NCI-H510A (cell line): ENCODE results near the gene PTPRJ.
"Not testable (repeated sequence)": the region's sequence is repeated elsewhere in the genome, so short reads cannot be mapped to it uniquely, and the experiment has no call there.

Experiments
- DNase-seq: peaks from one replicate; lab custom pipeline; 2025; lab: John Stamatoyannopoulos, UW

The PTPRJ gene

DNA sequence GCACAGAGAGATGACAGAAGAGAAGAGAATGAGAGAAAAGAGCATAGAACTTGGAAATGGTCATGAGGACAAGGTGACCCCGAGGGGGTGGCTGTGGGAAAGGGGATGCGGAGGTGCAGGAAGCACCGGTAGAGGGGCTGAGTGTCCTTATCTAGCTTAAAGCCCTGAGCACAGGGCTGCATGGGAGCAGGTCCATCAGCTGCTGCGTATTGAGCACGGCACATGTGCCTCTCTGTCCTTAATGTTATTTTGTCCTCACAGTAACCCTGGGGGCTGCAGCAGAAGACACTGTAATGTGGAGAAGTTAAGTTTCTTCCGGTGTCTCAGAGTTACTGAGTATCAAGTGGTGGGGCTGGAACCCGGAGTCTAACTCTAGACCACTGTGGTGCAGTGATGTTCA is 141.9 kb downstream of the PTPRJ start:
- no peak for DNase-seq

DNA sequence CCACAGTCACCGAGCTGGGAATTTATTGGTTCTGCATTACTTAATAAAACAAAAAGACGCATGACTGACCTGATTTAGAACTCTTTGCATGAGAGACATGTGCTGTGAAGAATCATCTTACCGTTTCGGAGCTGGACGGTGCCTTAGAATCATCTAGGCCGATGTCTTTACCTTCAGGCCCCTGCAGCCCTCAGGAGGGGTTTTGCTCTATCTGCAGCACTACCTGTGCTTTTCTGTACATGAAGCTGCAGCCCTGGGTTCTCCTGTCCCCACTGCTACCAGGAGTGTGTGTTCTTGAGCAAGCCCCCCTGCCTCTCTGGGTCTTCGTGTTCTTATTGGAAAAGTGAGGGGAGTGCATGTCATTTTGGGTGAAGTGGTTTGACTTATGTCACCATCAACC is 142.3 kb downstream of the PTPRJ start:
- no peak for DNase-seq

DNA sequence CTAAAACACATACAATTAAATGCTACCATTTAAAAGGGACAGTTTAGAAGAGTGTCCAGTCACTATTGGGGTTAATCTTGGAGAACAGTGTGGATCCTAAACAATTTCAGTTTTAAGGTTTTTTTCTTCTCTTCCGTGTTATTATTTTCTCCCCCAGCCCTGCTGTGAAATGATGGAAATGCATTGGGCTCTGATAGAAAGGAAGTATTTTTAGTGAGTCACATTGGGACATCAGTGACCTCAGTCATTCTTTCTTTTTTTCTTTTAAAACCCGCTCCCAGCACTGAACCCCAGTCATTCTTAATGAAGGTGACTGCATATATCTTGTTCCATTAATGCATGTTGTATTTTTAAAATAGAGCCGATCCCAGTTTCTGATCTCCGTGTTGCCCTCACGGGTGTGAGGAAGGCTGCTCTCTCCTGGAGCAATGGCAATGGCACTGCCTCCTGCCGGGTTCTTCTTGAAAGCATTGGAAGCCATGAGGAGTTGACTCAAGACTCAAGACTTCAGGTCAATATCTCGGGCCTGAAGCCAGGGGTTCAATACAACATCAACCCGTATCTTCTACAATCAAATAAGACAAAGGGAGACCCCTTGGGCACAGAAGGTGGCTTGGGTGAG is 143.0 kb downstream of the PTPRJ start:
- DNase-seq: no peak

DNA sequence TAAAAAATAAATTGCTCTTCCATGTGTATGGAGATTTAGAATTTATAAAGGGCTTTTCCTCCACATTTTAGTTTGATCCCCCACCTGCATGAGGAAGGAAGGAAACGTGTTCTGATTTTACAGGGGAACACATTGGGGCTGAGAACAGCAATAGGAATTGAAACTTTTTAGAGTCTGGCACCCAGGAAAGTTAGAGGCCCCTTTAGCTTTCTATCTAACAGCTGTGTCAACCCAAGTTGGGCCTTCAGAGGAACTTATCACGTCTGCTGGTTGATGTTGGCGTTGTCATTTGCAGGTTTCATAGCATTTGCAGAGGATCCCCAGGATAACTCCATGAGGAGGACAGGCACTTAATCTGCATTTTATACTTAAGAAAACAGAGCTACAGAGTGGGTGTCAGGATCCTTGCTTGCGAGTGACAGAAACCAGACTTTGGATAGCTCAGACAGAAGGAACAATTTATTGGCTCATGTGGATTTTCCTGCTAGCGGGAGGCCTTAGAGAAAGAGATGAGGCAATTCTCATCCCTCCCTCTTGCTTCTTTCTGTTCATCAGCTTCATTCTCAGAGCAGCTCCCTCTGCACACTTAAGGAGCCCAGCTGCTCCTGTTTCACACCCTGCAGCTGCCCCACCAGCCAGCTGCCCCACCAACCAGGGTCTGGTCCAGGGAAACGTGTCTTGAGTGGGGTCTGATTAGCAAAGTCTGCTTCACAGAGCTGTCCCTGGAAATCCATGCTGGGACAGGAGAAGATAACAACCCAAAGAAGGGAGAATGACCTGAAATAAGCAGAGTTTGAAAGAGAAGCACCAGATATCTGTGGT is 143.8 kb downstream of the PTPRJ start:
- no peak for DNase-seq

DNA sequence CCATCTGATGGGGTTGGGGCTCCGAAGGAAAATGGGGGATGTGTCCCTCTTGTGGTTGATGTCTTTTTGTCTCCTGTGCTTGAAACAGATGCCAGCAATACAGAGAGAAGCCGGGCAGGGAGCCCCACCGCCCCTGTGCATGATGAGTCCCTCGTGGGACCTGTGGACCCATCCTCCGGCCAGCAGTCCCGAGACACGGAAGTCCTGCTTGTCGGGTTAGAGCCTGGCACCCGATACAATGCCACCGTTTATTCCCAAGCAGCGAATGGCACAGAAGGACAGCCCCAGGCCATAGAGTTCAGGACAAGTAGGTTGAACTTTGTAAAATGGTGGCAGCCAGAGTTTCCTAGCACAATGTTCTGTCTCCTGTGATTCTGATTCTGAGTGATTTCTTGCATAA is 144.5 kb downstream of the PTPRJ start:
- no peak for DNase-seq

DNA sequence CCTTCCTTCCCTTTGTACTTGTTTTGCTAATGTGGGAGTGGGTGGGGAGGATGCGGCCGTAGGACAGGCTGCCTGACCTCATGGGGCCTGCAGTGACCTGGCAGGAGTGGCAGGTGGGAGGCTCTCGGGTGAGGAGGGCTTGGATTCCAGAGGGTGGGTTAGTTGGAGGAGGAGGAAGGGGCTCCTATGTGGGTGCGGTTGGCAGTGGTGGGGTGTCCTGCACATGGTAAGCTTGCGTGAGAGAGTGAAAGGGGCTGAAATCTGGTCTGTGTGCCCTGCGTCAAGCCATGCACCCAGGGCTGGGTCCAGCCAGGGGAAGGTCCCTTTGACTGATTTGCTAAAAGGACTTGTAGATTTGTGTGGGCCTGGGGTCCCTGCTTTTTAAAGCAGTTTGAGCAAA is 145.5 kb downstream of the PTPRJ start:
- no peak for DNase-seq

DNA sequence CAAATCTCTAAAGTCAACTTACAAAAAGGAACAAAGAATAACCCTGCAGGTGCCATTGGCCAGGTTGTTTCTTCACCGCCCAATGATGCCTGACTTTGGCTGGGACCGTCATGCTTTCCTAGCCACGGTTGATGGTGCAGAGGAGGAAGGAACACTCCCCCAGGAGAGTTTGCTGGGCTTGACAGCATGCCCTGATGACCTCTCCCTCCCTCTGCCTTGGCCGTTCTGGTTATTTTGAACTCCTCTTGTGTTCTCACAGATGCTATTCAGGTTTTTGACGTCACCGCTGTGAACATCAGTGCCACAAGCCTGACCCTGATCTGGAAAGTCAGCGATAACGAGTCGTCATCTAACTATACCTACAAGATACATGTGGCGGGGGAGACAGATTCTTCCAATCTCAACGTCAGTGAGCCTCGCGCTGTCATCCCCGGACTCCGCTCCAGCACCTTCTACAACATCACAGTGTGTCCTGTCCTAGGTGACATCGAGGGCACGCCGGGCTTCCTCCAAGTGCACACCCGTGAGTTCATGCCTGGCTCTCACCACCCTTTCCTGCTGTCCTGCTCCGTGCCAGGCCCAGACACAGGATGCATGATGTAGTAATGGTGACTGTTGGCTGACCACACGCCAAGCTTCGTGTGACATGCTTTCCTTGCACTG is 147.3 kb downstream of the PTPRJ start:
- DNase-seq: no peak

DNA sequence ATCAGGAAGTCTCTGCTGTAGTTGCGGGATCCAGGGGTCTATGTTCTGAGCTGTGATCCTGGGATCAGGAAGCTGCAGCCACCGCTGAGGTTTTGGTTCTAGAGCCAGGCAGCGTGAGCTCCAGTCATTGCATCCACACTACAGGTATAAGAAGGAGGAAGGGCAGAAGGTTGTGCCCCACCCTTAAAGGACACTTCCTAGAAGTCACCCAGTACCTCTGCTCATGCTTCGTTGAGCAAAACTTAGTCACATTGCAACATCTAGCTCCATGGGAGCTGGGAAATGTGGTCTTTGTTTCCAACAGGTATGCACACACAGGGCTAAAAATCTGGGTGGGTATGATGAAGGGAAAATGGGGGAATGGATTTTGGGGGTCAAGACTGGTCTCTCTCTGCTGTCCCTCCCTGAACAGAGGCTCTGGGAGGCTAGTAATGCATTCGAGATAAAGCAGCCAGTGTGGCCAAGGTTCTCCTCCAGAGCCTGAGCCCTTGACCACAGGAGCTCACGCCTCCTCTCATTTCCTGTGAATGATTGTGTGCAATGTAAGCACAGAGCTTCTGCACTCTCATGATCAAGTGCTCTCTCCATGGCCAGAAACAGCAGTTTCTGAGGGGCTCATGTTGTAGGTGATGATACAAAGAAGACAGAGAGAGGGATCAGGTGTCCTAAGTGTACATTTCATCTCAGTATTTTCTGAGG is 149.5 kb downstream of the PTPRJ start:
- no peak for DNase-seq

DNA sequence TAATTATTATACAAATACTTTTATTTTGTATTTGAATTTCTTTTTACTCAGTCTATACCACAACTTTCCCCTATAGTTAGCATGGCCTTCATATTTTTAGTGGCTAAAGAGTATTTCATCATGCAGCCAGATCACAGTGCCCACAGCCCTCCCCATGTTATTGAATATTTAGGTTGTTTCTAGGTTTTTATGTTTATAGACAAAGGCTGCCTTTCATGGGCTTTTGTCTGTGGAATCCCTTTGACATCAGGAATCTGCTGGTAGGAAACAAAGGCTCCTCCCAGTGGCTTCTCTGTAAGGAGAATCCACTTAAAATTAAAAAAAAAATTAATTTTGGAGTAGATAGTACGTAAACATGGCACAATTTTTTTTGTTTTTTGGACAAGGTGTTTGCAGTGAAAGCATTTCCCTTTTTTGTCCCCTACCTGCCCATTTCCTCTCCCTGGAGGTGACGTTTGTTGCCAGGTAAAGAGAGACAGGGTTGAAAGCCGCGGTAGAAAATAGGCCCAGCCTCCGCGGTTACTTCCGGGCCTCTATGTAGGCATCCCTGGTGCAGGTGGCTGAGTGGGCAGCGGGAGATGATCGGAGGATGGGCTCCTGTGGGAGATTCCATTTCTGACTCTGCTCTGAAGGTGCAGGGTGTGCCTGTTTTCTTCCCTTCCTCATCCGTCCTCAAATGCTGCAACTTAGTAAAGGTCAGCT is 154.0 kb downstream of the PTPRJ start:
- DNase-seq: no peak

DNA sequence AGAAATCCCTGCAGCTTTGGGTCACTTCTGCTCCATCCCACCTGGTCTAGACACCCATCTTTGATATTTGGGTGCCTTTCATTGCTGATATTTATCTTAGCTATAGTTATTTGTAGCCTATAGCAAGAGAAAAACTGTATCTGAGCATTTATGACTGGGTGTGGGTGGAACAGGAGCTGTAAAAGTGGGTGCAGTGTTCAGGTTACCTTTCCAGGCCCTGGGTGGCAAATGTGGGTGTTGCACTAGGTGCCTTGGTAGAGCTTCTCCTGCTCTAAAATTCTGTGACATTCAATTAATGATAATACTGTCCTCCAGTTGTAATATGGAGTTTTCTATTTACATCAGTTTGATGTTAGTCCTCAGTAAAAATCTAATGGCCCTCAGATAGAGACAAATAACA is 157.9 kb downstream of the PTPRJ start:
- no peak for DNase-seq

DNA sequence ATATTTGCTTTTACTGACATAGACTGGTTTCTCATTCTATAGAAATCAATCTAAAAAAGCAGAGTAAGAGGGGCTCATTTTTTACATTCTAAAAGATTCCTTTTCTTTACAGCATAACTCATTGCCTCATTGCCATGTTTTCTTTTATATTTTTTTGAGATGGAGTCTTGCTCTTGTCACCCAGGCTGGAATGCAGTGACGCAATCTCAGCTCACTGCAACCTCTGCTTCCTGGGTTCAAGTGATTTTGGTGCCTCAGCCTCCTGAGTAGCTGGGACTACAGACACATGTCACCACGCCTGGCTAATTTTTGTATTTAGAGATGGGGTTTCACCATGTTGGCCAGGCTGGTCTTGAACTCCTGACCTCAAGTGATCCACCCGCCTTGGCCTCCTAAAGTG is 159.5 kb downstream of the PTPRJ start:
- not testable (repeated sequence) for DNase-seq

DNA sequence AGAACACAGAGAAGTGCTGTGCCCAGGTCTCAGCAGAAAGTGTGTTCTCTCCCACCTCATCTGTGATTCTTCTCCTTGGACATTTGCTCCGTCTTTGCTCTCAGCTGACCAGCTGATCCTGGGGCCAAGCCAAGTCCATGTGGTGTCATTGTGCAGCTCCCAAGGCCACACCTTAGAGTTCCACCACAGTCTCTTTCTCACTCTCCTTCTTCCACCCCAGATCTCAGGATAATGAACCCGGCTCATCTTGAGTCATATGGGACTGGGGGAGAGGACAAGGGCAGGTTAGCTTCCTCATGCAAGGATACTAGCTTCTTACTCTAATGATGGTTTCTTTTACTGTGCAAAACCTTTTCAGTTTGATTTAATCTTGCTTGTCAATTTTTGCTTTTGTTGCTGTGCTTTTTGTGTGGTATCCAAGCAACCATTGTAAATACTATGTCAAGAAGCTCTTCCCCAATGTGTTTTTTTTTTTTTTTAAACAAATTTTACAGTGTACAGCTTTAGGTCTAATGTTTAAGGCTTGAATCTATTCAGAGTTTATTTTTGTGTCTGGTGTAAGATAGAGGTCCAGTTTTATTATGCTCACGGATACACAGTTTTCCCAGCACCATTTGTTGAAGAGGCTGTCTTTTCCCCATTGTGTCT is 161.2 kb downstream of the PTPRJ start:
- no peak for DNase-seq

DNA sequence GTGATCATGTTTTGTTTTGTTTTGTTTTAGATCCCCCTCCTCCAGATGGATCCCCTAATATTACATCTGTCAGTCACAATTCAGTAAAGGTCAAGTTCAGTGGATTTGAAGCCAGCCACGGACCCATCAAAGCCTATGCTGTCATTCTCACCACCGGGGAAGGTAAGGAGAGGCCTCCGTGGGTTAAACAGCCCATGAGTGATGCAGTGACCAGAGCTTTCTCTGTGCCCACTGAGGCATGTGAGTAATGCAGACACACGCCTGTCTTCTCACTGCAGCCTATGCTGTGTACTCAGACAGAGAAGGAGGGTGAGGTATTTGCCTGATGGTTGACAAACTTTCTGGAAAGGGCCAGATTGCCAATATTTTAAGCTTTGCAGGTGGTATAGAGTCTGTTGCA is 162.5 kb downstream of the PTPRJ start:
- no peak for DNase-seq

DNA sequence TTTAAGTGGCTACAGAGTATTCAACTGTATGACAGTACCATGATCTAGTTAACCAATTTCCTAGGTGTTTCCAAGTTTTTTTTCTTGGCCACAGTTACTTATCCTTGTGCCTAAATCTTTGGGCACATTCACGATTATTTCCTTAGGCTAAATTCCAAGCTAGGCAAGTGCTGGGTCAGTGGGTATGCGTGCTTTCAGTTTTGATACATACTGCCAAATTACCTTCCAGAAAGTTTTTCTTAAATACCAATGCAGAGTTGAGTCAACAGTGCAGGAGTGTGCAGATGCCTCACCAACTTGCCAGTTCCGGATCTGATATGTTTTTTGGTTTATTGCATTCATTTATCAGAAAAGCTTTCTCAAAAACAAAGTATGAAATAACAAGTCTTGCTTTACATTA is 168.4 kb downstream of the PTPRJ start:
- no peak for DNase-seq

DNA sequence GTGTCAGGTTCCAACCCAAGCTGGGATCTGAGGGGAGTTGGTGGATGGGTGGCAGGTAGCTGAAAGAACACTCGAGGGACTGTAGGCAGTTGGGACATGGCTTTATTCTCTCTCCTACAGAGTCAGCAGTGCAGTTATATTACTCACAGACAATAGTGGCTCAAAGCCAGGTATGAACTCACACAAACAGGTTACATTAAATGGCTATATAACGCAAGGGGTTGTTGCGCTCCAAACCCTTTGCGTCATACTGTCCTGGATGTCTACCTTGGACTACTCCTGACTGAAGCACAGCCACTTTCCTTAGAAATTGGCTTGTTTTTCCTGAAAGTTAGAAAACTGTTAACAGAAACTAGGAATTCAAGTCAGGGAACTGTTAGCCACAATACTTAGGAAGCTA is 169.9 kb downstream of the PTPRJ start:
- no peak for DNase-seq

DNA sequence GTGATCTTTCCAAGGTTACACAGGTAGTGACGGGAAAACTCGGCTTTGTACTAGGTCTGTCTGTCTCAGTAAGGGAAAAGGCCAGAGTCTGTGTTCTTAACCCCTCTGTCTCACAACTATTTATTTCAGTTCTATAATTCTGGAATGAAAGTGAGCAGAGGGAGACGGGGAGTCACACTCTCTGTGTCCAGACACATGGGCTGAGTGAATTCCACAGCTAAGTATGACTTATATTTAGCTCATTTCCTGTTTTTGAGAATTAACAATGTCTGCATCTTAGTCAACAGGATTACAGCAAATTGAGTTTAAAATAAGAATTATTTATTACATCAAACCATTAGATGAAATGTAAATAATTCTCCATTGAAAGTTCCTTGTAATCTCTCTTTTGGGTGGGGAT is 173.8 kb downstream of the PTPRJ start:
- DNase-seq: no peak

DNA sequence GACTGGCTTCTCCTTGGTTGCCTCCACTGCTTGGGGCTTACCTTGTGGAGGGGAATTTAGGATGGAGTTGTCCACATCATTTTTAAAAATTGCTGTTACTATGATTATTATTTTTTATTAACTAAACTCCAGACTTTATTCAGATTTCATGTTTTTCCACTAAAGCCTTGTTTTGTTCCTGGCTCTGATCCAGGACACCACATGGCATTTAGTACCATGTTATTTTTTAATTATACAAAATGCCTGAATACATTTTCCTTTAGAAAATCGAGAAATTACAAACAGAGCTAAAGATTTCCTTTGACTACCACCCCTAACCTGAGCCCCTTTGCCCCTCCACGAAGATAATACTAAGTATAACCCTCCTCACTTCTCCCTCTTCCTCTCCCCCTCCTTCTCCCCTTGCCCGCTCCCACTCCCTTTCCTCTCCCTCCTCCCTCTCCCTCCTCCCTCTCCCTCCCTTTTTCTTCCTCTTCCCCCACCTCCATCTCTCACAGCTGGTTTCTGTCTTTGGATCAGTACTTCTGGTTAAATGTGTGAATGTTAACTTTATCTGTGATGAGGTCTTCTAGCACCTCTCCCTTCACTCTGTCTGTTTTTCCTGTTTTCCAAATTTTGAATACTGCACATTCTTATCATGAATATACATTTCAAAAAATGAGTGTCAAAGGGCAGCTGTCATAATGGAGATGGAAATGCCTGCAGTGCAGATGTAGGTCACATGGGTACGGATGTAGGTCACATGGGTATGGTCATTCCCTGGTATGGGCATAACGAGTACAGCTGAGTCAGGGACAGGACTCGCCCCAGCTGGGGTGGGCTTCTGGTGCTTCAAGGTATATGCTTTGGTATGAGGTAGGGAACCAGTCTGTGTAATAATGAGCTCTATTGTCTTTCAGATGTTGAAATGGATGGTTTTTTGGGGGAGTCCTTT is 181.9 kb downstream of the PTPRJ start:
- no peak for DNase-seq

DNA sequence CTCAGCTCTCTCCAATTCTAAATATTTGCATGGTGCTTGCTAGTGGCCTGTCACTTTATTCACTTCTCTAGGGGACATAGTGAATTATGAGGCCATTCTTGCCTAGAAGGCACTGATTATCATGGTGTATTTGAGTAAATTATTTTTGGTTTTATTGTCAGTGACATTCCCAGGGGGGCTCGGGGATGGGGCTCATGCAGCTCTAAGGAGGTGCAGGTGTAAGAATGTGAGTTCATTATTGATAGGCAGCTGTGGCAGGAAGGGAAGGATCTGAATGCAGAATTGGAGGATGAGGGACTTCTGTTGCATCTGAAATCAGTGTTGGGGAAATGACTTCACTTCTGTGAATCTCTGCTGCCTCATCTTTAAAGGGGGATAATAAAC is 182.5 kb downstream of the PTPRJ start:
- DNase-seq: no peak

DNA sequence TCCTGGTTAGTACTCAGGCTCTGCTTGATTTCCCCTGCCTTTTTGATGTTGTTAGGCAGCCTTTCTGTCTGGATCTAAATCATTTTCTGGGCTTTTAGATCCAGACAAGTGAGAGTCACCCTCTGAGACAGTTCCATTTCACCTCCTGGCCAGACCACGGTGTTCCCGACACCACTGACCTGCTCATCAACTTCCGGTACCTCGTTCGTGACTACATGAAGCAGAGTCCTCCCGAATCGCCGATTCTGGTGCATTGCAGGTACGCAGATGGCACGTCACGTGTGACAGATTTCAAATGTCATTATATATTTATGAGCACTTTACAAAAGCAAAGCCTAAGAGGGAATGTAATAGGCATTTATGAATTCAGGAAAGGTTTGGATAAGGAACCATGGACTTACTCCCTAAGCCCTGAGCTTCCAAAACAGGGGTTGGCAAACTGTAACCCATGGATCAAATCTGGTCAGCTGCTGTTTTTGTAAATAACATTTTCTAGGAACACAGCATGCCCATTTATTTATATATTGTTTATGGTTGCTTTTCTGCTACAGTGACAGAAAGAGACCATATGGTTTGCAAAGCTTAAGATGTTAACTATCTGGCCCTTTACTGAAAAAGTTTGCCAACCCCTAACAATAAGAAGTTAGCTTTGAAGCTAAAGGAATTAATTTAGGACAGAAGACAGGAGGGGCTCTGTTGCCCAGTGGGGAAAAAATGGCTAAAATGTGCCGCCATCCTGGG is 183.2 kb downstream of the PTPRJ start:
- no peak for DNase-seq

DNA sequence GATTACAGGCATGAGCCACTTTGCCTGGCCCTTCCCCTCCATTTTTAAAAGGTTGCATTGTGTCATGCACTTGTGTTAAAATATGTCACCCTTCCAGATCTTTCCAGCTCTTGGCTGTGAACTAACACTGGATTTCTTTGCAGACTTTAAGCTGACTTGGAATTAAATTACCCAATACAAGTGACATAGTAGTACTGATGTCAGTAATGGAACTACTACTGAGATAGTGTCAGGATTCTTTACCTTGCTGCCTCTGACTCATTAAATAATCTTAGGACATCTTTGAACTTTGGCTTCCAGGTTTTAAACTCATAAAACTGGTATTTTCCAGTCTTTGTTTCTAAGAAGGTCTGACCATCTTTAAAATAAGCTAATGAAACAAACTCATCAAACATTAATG is 184.5 kb downstream of the PTPRJ start:
- DNase-seq: no peak
